ENCODE data around the gene STRN3.

GRCh38 chr14:31027847-31028246 lies 1.7 kb upstream of the STRN3 start:
- TF ChIP-seq BHLHE40 (IDR thresholded peaks at IDR 0.05; ENCODE audit: low read depth, low read length) (no peak), POLR2A (IDR thresholded peaks at IDR 0.05; ENCODE audit: low read depth, low read length) (no peak), CTCF (conservative IDR thresholded peaks at IDR 0.05; ENCODE audit: low read depth, low read length) (no peak), USF2 (IDR thresholded peaks at IDR 0.05; ENCODE audit: low read depth, low read length) (no peak), SMC3 (IDR thresholded peaks at IDR 0.05; ENCODE audit: low read depth, low read length) (no peak), RCOR1 (IDR thresholded peaks at IDR 0.05; ENCODE audit: insufficient replicate concordance, low read length) (no peak), MXI1 (IDR thresholded peaks at IDR 0.05; ENCODE audit: borderline replicate concordance, low read depth, low read length) (no peak), MAZ (IDR thresholded peaks at IDR 0.05; ENCODE audit: borderline replicate concordance, low read depth, low read length) (no peak), FOS (IDR thresholded peaks at IDR 0.05; ENCODE audit: low read depth, low read length) (no peak), RFX5 (IDR thresholded peaks at IDR 0.05; ENCODE audit: low read depth, low read length) (no peak)

Measured in IMR-90 (cell line).